Activated CD4-positive, alpha-beta memory T cell treated with anti-CD3 and anti-CD28 coated beads for 36 hours (primary cell): ENCODE data around the gene CCDC183. TPM values are rescaled to one million over a fixed set of nuclear protein-coding genes. Genes with fewer than 3 reads are reported as not detected.

ENCODE experiments used
- CTCF ChIA-PET: fragments of 350-600 bp; sonication (Branson Sonifier 250); formaldehyde crosslinking; loops from one replicate; lab custom pipeline; 2021; ENCODE audit warnings: antibody characterized with exemption, inconsistent platforms; lab: Charles Lee
- POLR2A ChIA-PET: fragments of 350-600 bp; sonication (Branson Sonifier 250); formaldehyde crosslinking; loops from one replicate; lab custom pipeline; 2021; ENCODE audit warnings: antibody characterized with exemption; lab: Charles Lee
- DNase-seq: peaks from one replicate; pipeline ENCODE4 v3.0.0-alpha.2; 2020
- H3K27ac Mint-ChIP-seq: one replicate; pipeline ENCODE4 v1.8.0; 2021; ENCODE audit warnings: mixed read lengths
- H3K27me3 Mint-ChIP-seq: one replicate; pipeline ENCODE4 v1.8.0; 2021; ENCODE audit warnings: mixed read lengths
- H3K36me3 Mint-ChIP-seq: one replicate; pipeline ENCODE4 v1.8.0; 2021; ENCODE audit warnings: mixed read lengths
- H3K4me1 Mint-ChIP-seq: one replicate; pipeline ENCODE4 v1.8.0; 2021; ENCODE audit warnings: low read depth, mixed read lengths
- H3K4me3 Mint-ChIP-seq: one replicate; pipeline ENCODE4 v1.8.0; 2021; ENCODE audit warnings: mild to moderate bottlenecking, mixed read lengths
- H3K9me3 Mint-ChIP-seq: one replicate; pipeline ENCODE4 v1.8.0; 2021; ENCODE audit warnings: mixed read lengths
- intact Hi-C: fragments of 100-400 bp; cut with micrococcal nuclease; formaldehyde crosslinking; loops from one replicate; pipeline ENCODE4 v1.15.1; 2023
- total RNA-seq, 2 experiments: library from RNA; stranded (reverse); gene quantifications; one replicate each; pipeline ENCODE4 v1.2.3, GENCODE V29; 2021

Gene CCDC183
- total RNA-seq, 2 experiments from 2014 or later: 0.21 to 0.36 TPM

DNA sequence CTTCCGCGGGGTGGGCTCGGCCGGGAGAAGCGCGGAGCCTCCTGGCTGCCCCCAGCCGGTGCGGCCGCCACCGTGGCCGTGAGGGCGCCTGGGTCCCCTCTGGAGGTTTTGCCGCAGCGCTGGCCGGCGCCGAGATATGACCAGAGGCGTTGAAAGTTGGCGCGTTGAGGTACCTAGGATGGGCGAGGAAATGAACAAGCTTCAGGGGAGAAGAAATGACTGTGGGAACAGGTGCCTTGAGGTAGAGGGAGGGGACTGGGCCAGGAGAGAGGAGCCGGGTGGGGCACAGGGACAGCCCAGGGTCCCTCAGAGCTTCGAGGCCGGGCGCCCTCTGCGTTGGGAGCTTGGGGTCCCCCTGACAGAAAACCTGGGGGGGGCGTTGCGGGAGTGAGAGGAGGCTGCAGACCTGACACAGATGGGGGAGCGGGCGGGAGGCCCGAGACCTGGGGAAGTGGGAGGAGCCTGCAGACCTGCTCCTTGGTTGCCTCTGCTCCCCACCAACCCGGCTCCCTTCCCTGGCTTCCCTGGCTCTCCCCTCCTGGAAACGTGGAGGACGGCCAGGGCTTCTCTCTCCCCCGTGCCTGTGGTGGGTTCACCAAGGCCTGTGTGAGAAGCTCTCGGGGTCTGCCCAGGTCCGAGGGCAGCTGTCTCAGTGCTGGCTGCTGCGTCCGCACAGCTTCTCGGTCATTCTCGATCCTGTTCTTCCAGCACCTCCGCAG, 25.8 kb downstream of the CCDC183 start:
- Mint-ChIP-seq H3K9me3 (no peaks in the 10 kb centered on the region), H3K36me3 (peaks cover 12% of the 10 kb centered on the region), H3K27ac (no peak overlapping the region), H3K4me1 (peaks cover 2% of the 10 kb centered on the region), H3K27me3 (no peaks in the 10 kb centered on the region), H3K4me3 (no peak overlapping the region)
- no peak for DNase-seq
- ChIA-PET POLR2A (no interaction called here), CTCF (interaction anchor here (1.0 kb wide), 1 partner anchor 20 kb away, joined by 3 read pairs; the partner anchor contains the start of gene AJM1)
- intact Hi-C loops: no loop called here

DNA sequence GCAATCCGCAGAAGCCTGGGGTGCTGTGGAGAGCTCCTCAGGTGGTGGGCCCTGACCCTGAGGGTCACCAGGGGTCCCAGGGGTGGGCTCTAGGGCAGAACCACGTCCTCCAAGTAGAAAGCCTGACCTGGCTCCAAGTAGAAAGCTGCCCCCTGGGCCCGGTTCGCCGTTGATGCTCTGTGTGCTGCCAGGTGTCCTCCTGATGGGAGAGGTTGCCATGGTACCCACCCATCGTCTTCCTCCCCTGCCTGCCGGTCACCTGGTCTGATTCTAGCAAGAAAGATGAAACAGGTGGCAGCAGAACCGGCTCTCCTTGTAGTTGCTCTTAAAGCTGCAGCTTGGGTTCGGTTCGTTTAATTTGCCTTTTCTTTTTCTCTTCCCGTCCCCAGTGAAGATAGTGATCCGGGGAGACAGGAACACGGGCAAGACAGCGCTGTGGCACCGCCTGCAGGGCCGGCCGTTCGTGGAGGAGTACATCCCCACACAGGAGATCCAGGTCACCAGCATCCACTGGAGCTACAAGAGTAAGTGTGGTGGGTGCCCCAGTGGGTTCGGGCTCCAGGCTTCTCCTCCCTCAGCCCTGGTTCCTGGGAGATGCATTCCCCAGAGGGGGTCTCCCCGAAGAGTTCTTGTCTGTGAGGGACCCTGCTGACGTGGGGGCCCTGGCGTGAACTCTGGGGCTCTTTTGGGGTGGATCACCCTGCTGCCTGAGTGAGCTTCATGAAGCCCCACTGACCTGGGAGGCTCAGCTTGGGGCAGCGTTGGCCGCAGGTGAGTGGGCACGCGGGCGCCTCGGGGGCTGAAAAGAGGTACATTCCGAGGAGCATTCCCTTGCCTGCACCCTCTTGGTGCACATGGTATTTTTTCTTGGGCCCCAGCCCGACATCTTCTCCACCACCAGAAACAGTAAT, 27.3 kb downstream of the CCDC183 start:
- ChIA-PET POLR2A (no interaction called here), CTCF (interaction anchor here (0.7 to 1.2 kb wide), 3 partner anchors 11 to 243 kb away, joined by 3 to 6 read pairs (median 3); partner anchors contain the start of gene AJM1)
- intact Hi-C loops: no loop called here
- Mint-ChIP-seq H3K9me3 (no peaks in the 10 kb centered on the region), H3K36me3 (peaks cover 9% of the 10 kb centered on the region), H3K27ac (no peak overlapping the region), H3K4me1 (peaks cover 2% of the 10 kb centered on the region), H3K27me3 (no peaks in the 10 kb centered on the region), H3K4me3 (no peak overlapping the region)
- DNase-seq: no peak

DNA sequence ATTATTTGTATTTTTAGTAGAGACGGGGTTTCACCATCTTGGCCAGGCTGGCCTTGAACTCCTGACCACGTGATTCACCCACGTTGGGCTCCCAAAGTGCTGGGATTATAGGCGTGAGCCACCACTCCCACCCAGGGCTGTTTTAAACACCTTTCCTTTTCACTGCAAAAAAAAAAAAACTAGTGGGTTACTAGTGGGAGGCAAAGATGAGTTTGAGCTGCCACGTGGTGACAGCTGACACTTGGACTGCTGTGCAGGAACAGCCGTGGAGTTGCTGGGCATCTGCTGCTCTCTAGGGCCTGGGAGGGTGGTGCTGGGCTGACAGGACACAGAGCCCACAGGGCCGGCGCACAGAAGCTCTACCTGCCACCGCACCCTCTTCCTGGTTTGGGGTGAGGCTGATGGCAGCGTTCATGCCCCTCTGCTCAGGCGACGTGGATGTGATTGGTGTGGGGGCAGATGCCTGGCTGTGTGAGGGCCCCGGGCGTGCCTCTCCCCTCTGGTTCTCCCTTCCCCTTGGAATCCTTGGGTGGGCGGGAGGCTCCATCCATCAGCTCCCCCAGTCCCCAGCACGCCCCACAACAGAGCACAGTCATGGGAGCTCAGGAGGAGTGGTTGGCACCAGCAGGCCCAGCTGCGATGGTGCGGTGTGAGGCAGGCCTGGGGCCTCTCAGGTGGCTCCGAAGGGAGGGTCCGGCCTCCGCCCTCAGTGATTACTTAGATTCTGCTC, 28.5 kb downstream of the CCDC183 start:
- ChIA-PET POLR2A (no interaction called here), CTCF (no interaction called here)
- Mint-ChIP-seq H3K4me1 (peaks cover 2% of the 10 kb centered on the region), H3K27ac (no peak overlapping the region), H3K27me3 (no peaks in the 10 kb centered on the region), H3K36me3 (peaks cover 16% of the 10 kb centered on the region), H3K4me3 (no peak overlapping the region), H3K9me3 (no peaks in the 10 kb centered on the region)
- no peak for DNase-seq
- intact Hi-C loops: no loop called here

DNA sequence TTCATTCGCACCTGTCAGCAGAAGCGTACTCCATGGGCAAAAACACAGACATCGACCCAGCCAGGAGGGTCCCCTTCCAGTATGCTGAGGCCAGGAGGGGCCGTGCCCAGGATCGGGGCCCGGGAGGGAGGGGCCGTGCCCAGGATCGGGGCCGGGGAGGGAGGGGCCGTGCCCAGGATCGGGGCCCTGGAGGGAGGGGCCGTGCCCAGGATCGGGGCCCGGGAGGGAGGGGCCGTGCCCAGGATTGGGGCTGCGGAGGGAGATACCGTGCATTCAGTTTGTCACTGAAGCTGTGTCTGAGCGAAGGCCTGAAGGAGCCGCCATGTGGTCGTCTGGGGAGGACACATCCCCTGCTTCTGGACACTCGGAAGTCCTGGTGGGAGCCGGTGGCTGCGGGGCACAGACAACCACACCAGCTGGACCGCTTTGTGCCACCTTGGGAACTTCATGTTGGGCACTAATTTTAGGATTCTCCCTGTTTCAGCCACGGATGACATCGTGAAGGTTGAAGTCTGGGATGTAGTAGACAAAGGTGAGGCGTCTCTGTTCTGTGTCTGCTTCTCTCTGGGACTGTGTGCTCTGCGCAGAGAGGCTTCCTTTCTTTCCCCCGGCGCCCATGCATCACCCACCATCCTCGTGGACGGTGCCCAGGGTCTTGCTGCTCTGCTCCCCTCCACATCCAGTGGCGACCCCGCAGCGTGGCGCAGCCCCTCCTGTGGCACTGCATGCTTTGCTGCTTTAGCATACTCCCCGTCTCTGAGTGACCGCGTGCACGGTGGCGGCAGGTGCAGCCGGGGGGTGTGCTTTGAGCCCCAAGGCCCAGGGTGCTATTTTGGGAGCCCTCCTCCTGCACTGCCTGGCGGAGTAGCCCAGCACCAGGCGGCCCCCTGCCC, 29.4 kb downstream of the CCDC183 start:
- POLR2A ChIA-PET: interaction anchor here (0.6 kb wide), 1 partner anchor 96 kb away, joined by 3 read pairs; no protein-coding TSS in a partner anchor
- CTCF ChIA-PET: interaction anchor here (1.1 kb wide), 1 partner anchor 16 kb away, joined by 3 read pairs; the partner anchor contains the start of gene AJM1
- no peaks in the 10 kb centered on the region for H3K27me3 Mint-ChIP-seq
- no peak overlapping the region for H3K27ac Mint-ChIP-seq
- DNase-seq: no peak
- H3K4me1 Mint-ChIP-seq: peaks cover 2% of the 10 kb centered on the region
- intact Hi-C loops: no loop called here
- no peak overlapping the region for H3K4me3 Mint-ChIP-seq
- no peaks in the 10 kb centered on the region for H3K9me3 Mint-ChIP-seq
- peaks cover 16% of the 10 kb centered on the region for H3K36me3 Mint-ChIP-seq

DNA sequence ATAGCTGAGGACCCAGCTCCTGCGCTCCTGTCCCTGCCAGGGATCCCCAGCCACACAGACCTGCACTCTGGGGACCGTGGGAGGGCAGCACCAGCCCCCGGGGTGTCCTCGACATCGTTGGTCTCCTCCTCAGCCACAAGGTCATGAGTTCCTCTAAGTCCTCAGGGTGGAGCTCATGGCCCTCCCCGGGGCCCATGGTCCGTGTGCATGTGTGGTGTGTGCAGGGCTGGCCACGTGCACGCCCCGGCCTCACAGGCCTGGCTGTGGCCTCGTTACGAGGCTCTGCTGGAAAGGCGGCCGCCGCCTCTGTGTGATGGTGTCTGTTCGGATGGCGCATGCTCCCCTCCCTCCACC, 30.0 kb downstream of the CCDC183 start:
- H3K9me3 Mint-ChIP-seq: no peaks in the 10 kb centered on the region
- H3K36me3 Mint-ChIP-seq: peaks cover 20% of the 10 kb centered on the region
- CTCF ChIA-PET: interaction anchor here (0.6 to 1.1 kb wide), 2 partner anchors 16 to 314 kb away, joined by 3 read pairs; partner anchors contain the start of gene AJM1
- H3K27me3 Mint-ChIP-seq: no peaks in the 10 kb centered on the region
- intact Hi-C loops: no loop called here
- POLR2A ChIA-PET: no interaction called here
- no peaks in the 10 kb centered on the region for H3K4me1 Mint-ChIP-seq
- no peak overlapping the region for H3K4me3 Mint-ChIP-seq
- DNase-seq: no peak
- no peak overlapping the region for H3K27ac Mint-ChIP-seq

DNA sequence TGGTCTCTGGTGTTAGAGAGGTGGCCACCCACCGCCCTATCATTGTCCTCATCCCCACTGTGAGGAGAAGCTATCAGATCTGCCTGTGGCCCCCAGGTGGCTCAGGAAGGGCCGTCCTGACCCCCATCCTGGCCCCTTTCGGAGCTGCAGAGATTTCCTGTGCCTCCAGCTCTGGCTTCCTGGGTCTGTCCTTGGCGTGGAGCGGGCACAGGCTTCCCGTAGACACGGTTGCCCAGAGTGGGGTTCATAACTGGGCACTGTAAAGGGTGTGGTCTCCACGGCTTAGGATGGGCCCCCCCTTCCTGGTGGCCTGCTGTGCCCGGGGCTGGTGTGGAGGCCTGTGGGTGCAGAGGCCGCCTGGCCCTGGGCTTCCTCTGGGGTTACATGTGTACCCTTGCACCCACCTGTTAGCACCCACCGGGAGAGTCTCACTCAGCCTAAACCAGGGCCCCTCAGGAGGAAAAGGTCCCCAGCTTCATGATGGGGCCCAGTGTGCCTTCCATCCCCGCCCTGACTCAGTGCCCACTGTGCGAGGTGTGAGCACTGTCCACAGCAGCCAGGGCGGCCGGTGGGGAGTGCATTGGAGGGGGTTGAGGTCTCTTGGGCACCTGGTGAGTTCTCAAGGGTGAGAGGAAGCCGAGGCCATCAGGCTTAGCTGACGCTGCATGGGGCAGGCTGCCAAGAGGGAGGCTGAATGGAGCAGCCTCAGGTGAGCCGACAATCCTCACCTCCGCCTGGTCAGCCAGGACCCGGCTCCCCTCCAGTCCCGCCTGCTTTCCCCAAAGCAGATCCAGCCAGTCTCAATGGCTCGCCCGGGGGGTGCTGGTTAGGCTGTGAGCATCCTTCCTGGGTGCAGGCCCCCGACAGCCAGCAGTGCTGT, 30.8 kb downstream of the CCDC183 start:
- intact Hi-C loops: no loop called here
- no peak overlapping the region for H3K27ac Mint-ChIP-seq
- no peaks in the 10 kb centered on the region for H3K27me3 Mint-ChIP-seq
- ChIA-PET CTCF (interaction anchor here (0.6 to 1.1 kb wide), 2 partner anchors 15 to 313 kb away, joined by 3 read pairs; partner anchors contain the start of gene AJM1), POLR2A (no interaction called here)
- H3K36me3 Mint-ChIP-seq: peaks cover 20% of the 10 kb centered on the region
- no peak overlapping the region for H3K4me3 Mint-ChIP-seq
- no peaks in the 10 kb centered on the region for H3K4me1 Mint-ChIP-seq
- no peaks in the 10 kb centered on the region for H3K9me3 Mint-ChIP-seq
- no peak for DNase-seq

DNA sequence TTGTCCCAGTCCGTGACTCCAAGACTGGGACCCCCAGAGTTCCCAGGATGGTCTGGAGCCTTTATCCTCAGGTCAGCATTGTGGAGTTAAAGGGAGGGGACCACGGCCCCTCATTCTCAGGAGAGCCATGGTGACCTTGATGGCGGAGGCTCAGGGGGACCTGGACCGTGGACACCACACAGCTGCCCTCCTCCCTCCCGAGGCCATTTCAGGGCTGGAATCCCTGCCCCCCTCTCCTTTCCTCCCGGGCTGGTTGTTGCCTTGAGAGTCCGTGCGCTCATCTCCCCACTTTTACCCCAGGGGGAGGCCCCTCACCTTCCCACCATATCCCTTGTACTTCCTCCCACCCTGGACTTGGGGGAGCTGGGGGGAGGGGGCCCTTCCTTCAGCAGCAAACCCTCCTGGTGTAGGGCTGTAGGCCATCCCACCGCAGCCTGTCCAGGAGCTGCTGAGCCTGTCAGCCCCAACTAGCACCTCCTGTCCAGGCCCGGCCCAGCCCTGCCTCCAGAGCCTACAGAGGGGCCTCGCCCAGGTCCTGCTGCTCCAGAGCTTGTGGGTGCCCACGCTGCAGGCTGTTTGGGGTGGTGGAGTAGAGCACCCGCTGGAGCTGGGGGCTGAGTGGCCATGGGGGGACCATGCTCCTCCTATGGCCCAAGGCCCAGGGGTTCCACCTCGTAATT, 31.8 kb downstream of the CCDC183 start:
- H3K4me3 Mint-ChIP-seq: no peak overlapping the region
- no peaks in the 10 kb centered on the region for H3K9me3 Mint-ChIP-seq
- H3K27ac Mint-ChIP-seq: no peak overlapping the region
- DNase-seq: no peak
- CTCF ChIA-PET: no interaction called here
- intact Hi-C loops: no loop called here
- POLR2A ChIA-PET: no interaction called here
- no peaks in the 10 kb centered on the region for H3K4me1 Mint-ChIP-seq
- peaks cover 20% of the 10 kb centered on the region for H3K36me3 Mint-ChIP-seq
- H3K27me3 Mint-ChIP-seq: no peaks in the 10 kb centered on the region

GRCh38 chr9:136828474-136829140, 32.5 kb downstream of the CCDC183 start:
- Mint-ChIP-seq H3K9me3 (no peaks in the 10 kb centered on the region), H3K27me3 (no peaks in the 10 kb centered on the region), H3K4me3 (no peak overlapping the region), H3K4me1 (no peaks in the 10 kb centered on the region), H3K27ac (no peak overlapping the region), H3K36me3 (peaks cover 20% of the 10 kb centered on the region)
- intact Hi-C loops: no loop called here
- no peak for DNase-seq
- POLR2A ChIA-PET: no interaction called here
- CTCF ChIA-PET: interaction anchor here (1.3 kb wide), 1 partner anchor 14 kb away, joined by 5 read pairs; the partner anchor contains the start of gene AJM1

DNA sequence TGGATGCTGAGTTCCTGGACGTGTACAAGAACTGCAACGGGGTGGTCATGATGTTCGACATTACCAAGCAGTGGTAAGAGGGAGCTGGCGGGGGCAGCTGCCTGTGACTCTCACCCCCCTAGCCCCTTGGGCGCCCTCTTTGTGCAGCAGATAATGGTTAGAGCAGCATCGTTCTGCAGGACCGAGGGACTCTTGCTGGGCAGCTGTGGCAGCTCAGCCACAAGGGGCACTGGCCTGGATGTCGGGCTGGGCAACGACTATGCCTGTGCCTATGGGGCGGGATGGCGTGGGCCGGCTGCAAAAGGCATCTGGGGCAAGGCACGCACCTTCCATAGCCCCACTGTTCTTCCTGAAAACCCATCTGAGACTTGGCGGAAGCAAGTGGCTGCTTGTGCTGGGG, 33.3 kb downstream of the CCDC183 start:
- peaks cover 18% of the 10 kb centered on the region for H3K36me3 Mint-ChIP-seq
- no peak overlapping the region for H3K4me3 Mint-ChIP-seq
- no peaks in the 10 kb centered on the region for H3K27me3 Mint-ChIP-seq
- ChIA-PET POLR2A (no interaction called here), CTCF (interaction anchor here (1.3 kb wide), 1 partner anchor 13 kb away, joined by 5 read pairs; the partner anchor contains the start of gene AJM1)
- H3K4me1 Mint-ChIP-seq: no peaks in the 10 kb centered on the region
- no peak overlapping the region for H3K27ac Mint-ChIP-seq
- H3K9me3 Mint-ChIP-seq: no peaks in the 10 kb centered on the region
- no peak for DNase-seq
- intact Hi-C loops: no loop called here
